K562 (cell line): Measurements from ENCODE around the gene MTA1. TPM values are rescaled to one million over a fixed set of nuclear protein-coding genes. Genes with fewer than 3 reads are reported as not detected.

Experiments used
- ATAC-seq: fragments of 200-7000 bp; cut with Tn5 transposase; 3 replicates; pipeline ENCODE4 v1.9.1; 2020; ENCODE audit warnings: moderate library complexity
- BruUV-seq: library from RNA; stranded (reverse); fragments of 400-500 nt; replicated peaks from 2 replicates; lab custom pipeline; 2021; lab: Mats Ljungman, UMichigan
- CTCF ChIA-PET: fragments of 300-600 bp; formaldehyde crosslinking; extraction: SDS; loops from one replicate; lab custom pipeline; 2021; ENCODE audit warnings: low intra/inter-chr PET ratio; lab: Yijun Ruan, JAX
- POLR2A ChIA-PET: fragments of 300-600, 350-650 bp; sonication (Branson Sonifier 250); formaldehyde crosslinking; extraction: SDS; loops from one replicate; lab custom pipeline; 2021; ENCODE audit warnings: antibody characterized with exemption, inconsistent platforms; lab: Yijun Ruan, JAX
- DNase-seq, 4 experiments: peaks; one replicate each; pipeline versions ENCODE4 v3.0.0 to v3.0.0-alpha.2; 2011 to 2018; ENCODE audit warnings: low spot score in 3 of 4, mixed read lengths in 3 of 4; ENCODE audit errors: extremely low read depth in 1 of 4
- FAIRE-seq: peaks from 2 replicates; lab custom pipeline; 2011; peaks lifted over from hg19 to GRCh38; lab: Jason Lieb, UNC
- H2AFZ ChIP-seq: 2 replicates; pipeline ENCODE4 v1.6.0; 2011; ENCODE audit warnings: low read depth, low read length, control low read depth, inconsistent platforms
- H3K27ac ChIP-seq: fragments of 200-600 bp; 3 replicates; pipeline ENCODE4 v1.8.0; 2011; ENCODE audit warnings: low read depth, mild to moderate bottlenecking, control low read depth, inconsistent platforms, low read length, moderate library complexity, mixed read lengths; ENCODE audit errors: extremely low read depth
- H3K27me3 ChIP-seq, 2 experiments: fragments of 300-600 bp in 1 of 2; 2 replicates in 1 of 2; 3 replicates in 1 of 2; pipeline versions ENCODE4 v1.6.0 to v1.8.0; 2011; ENCODE audit warnings: inconsistent platforms in 2 of 2, low read length in 2 of 2, mild to moderate bottlenecking in 1 of 2, mixed read lengths in 1 of 2, moderate library complexity in 1 of 2; ENCODE audit not compliant: control insufficient read depth in 2 of 2, insufficient read depth in 2 of 2
- H3K36me3 ChIP-seq: fragments of 300-600 bp; 3 replicates; pipeline ENCODE4 v1.8.0; 2011; ENCODE audit warnings: mild to moderate bottlenecking, low read length, inconsistent platforms; ENCODE audit not compliant: control insufficient read depth, insufficient read depth
- H3K4me1 ChIP-seq, 2 experiments: fragments of 200-600 bp in 1 of 2; replicated peaks in 1 of 2; 2 replicates in 1 of 2; 3 replicates in 1 of 2; pipeline versions ENCODE4 v1.5.1 to v1.8.0; 2011; ENCODE audit warnings: inconsistent platforms in 2 of 2, low read length in 2 of 2, mild to moderate bottlenecking in 1 of 2, mixed read lengths in 1 of 2, moderate library complexity in 1 of 2; ENCODE audit not compliant: control insufficient read depth in 2 of 2, insufficient read depth in 2 of 2
- H3K4me2 ChIP-seq: 2 replicates; pipeline ENCODE4 v1.6.1; 2011; ENCODE audit warnings: low read length, control low read depth, inconsistent platforms, mixed read lengths; ENCODE audit not compliant: insufficient read depth
- H3K4me3 ChIP-seq: fragments of 200-600 bp; sonication (generic), shearing (Covaris generic); 2 replicates; pipeline ENCODE4 v1.5.1; 2016; ENCODE audit warnings: control low read depth, inconsistent platforms
- H3K79me2 ChIP-seq: fragments of 200-600 bp; 3 replicates; pipeline ENCODE4 v1.8.0; 2011; ENCODE audit warnings: low read length, inconsistent platforms; ENCODE audit not compliant: control insufficient read depth, insufficient read depth
- H3K9ac ChIP-seq, 2 experiments: 2 replicates each; pipeline versions ENCODE4 v1.6.0 to v1.6.1; 2011; ENCODE audit warnings: low read depth in 2 of 2, low read length in 2 of 2, control low read depth in 1 of 2, inconsistent platforms in 1 of 2, mild to moderate bottlenecking in 1 of 2, mixed read lengths in 1 of 2; ENCODE audit not compliant: insufficient read depth in 1 of 2
- H3K9me1 ChIP-seq: one replicate; pipeline ENCODE4 v1.6.0; 2011; ENCODE audit warnings: inconsistent platforms, mild to moderate bottlenecking, low read length, moderate library complexity; ENCODE audit not compliant: control insufficient read depth, insufficient read depth
- H3K9me3 ChIP-seq: replicated peaks from 2 replicates; pipeline ENCODE4 v1.5.1; 2011; ENCODE audit warnings: low read depth, low read length, inconsistent platforms; ENCODE audit not compliant: control insufficient read depth, insufficient read depth
- H4K20me1 ChIP-seq: replicated peaks from 2 replicates; pipeline ENCODE4 v1.6.1; 2011; ENCODE audit warnings: low read length, inconsistent platforms, mixed read lengths; ENCODE audit not compliant: control insufficient read depth, insufficient read depth
- EGR1 ChIP-seq: fragments of 450-650 bp; conservative IDR thresholded peaks from 2 replicates; pipeline ENCODE4 v1.6.1; 2017; ENCODE audit warnings: mild to moderate bottlenecking
- GTF2A2 ChIP-seq: IDR thresholded peaks from 2 replicates; pipeline ENCODE4 v1.6.1; 2016; ENCODE audit warnings: mild to moderate bottlenecking, missing genetic modification characterization, missing compliant biosample characterization
- HDAC8 ChIP-seq: fragments of 450-650 bp; IDR thresholded peaks from 2 replicates; pipeline ENCODE4 v1.6.1; 2016; ENCODE audit warnings: mild to moderate bottlenecking, missing genetic modification characterization, moderate library complexity, missing compliant biosample characterization
- HSF4 ChIP-seq: fragments of 250-450 bp; sonication (Bioruptor Pico); IDR thresholded peaks from 2 replicates; pipeline ENCODE4 v2.1.2; 2022; ENCODE audit warnings: mild to moderate bottlenecking, moderate library complexity, borderline replicate concordance
- NRF1 ChIP-seq, 2 experiments: fragments of 450-650 bp; IDR thresholded peaks in 1 of 2; conservative IDR thresholded peaks in 1 of 2; 2 replicates each; pipeline ENCODE4 v1.6.1; 2014; ENCODE audit warnings: mild to moderate bottlenecking in 2 of 2
- SP2 ChIP-seq: IDR thresholded peaks from 2 replicates; pipeline ENCODE4 v1.6.1; 2011; ENCODE audit warnings: mild to moderate bottlenecking, low read depth, low read length, moderate library complexity; ENCODE audit not compliant: poor library complexity, severe bottlenecking; ENCODE audit errors: extremely low read depth
- SPI1 ChIP-seq: IDR thresholded peaks from 2 replicates; pipeline ENCODE4 v1.6.1; 2011; ENCODE audit warnings: low read depth, low read length, control low read depth, borderline replicate concordance
- TGIF2 ChIP-seq: sonication (generic); formaldehyde crosslinking; IDR thresholded peaks from 2 replicates; pipeline ENCODE4 v1.8.1; 2022; ENCODE audit warnings: mild to moderate bottlenecking, missing genetic modification reagents, moderate library complexity
- THRAP3 ChIP-seq: fragments of 450-650 bp; IDR thresholded peaks from 2 replicates; pipeline ENCODE4 v1.6.1; 2016; ENCODE audit warnings: mild to moderate bottlenecking, inconsistent platforms, borderline replicate concordance
- ZBTB5 ChIP-seq: fragments of 450-650 bp; IDR thresholded peaks from 2 replicates; pipeline ENCODE4 v1.6.1; 2017; ENCODE audit warnings: antibody characterized with exemption
- ZNF79 ChIP-seq: fragments of 250-450 bp; sonication (Bioruptor Pico); IDR thresholded peaks from 2 replicates; pipeline ENCODE4 v1.4.0; 2020; ENCODE audit warnings: low read depth, mild to moderate bottlenecking, moderate library complexity
- WGBS: fragments of 100-300 bp; shearing (Covaris generic); methylation state at CpG from one replicate; pipeline ENCODE4 v1.1.6; 2016; ENCODE audit warnings: low coverage, mixed read lengths; ENCODE audit not compliant: insufficient coverage; ENCODE audit errors: missing lambda C conversion rate; 5-methylcytosine and 5-hydroxymethylcytosine counted together
- in situ Hi-C: fragments of 300-500 bp; cut with MboI; formaldehyde crosslinking; loops from 4 replicates; pipeline ENCODE4 v1.15.0; 2018; ENCODE audit warnings: inconsistent platforms, mixed read lengths
- intact Hi-C: fragments of 100-400 bp; cut with micrococcal nuclease; formaldehyde crosslinking; loops from 2 replicates; pipeline ENCODE4 v1.14.2; 2022
- polyA plus RNA-seq, 8 experiments: library from polyadenylated mRNA; depleted of rRNA in 4 of 8; stranded (reverse) in 5 of 8; unstranded in 3 of 8; fragments of >200 nt; fragmentation: Nextera tagmentation in 2 of 8; fragmentation: Illumina TruSeq in 1 of 8; extraction: Ambion mirVana in 2 of 8; extraction: Trizol in 1 of 8; gene quantifications; 2 replicates each; pipeline versions ENCODE4 v1.2.1 to v1.2.3, GENCODE V29; 2011 to 2014; ENCODE audit warnings: inconsistent platforms in 1 of 8, missing spikeins in 1 of 8
- total RNA-seq, 7 experiments: library from RNA; depleted of rRNA in 6 of 7; stranded (reverse); fragments of >200 nt in 6 of 7; fragmentation: Illumina TruSeq in 2 of 7; extraction: Trizol in 2 of 7; gene quantifications; 2 replicates each; pipeline versions ENCODE4 v1.2.1 to v1.2.3, GENCODE V29; 2011 to 2021; ENCODE audit warnings: low replicate concordance in 1 of 7

MTA1 gene
- total and polyA plus RNA-seq, 9 of the 15 experiments (the other 6 are each of a cell fraction or from before 2014, with no cell fraction given) = 0.13 to 118 (median 32.3) TPM

- no peak overlapping the region for H3K4me2 ChIP-seq
- WGBS = 88% methylated on average over 8 of the region's 16 CpGs
- in situ Hi-C loops (no loop called here), intact Hi-C loops (no loop called here)
- no peak overlapping the region for H2AFZ ChIP-seq
- H3K27me3 ChIP-seq = no peaks in the 10 kb centered on the region
- no peak overlapping the region for H3K27ac ChIP-seq
- FAIRE-seq = no peak
- no peak for DNase-seq
- no peaks in the 10 kb centered on the region for H3K9me3 ChIP-seq
- peaks cover 5% of the 10 kb centered on the region; the same call in 2 of the 3 replicates for H3K79me2 ChIP-seq
- peaks cover 0 to 79% of the 10 kb centered on the region in 2 experiments; a peak in 4 of 5 replicates for H3K4me1 ChIP-seq
- CTCF ChIA-PET = no interaction called here
- H3K4me3 ChIP-seq = no peak overlapping the region
- no peaks in the 10 kb centered on the region for H3K9me1 ChIP-seq
- no peak for ATAC-seq
- H3K36me3 ChIP-seq = peaks cover 2% of the 10 kb centered on the region; the same call in 1 of the 3 replicates
- peaks cover 6% of the 10 kb centered on the region for H4K20me1 ChIP-seq
- POLR2A ChIA-PET = interaction anchor here (1.1 kb wide), 1 partner anchor 18 kb away, joined by 3 read pairs; no protein-coding TSS in a partner anchor
- BruUV-seq = no TSS peak
- H3K9ac ChIP-seq = peak overlapping the region in 1 of 2 experiments; percentile 9; a peak in 1 of 4 replicates
- TF ChIP-seq THRAP3 (no peak), HDAC8 (tag) (no peak), SPI1 (no peak), NRF1 (conservative IDR thresholded peaks at IDR 0.05 in 1 of 2, IDR thresholded peaks at IDR 0.05 in 1 of 2) (no peak), SP2 (no peak), GTF2A2 (tag) (no peak), HSF4 (no peak), EGR1 (no peak), TGIF2 (no peak), ZBTB5 (no peak), ZNF79 (CRISPR knock-in tag) (no peak)
Observed at GRCh38 chr14:105493921-105494605, 74.4 kb downstream of the MTA1 start.
